ENCODE measurements around the gene MARK3.

MARK3 gene

DNA sequence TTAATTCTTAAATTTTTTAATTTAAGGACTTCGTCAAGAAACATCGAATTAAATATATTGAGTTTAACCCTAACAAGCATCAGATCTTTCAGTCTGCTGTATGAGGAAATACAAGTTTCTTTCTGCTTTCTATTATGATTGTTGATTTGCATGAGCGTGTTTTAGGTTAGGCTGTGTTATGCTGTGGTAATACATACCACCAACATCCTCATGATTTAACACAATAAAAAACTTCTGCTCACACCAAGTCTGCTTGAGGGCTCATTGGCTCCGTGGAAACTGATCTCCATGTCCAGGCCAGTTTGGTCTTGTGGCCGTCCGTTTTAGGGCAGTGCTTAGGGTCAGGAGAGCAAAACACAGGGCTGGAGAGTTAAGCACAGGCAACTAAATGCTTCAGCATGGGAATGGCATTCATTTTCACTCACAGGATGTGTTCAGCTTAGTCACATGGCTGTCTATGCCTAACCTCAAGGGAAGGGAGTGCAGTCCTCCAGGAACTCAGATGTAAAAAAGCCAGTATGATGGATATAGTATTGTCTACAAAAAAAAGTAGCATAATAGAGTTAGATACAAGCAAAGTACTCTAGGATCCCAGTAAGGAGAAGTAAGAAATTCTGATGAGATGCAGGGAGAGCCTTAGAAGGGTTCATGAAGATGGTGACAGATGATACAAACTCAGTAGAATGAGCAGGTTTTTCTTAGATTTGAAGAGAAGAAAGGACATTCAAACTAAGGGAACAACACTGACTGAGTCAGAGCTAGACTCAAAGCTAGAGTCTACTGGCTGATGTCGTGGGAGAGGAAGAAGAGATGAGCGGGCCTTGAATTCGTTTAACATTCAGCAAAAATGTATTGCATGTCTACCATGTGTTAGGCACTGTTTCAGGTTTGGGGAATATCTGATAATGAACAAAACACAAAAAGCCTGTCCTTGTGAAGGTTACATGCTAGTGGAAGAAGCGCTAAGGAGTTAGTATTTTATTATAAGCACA, 16.3 kb downstream of the MARK3 start:
- in situ Hi-C loops (cut with HindIII; ENCODE audit: low sequenced_read_pairs): no loop called here
- H3K4me3 ChIP-seq (ENCODE audit: low read depth, low read length): no peak overlapping the region
- TF ChIP-seq, protein P1, sequence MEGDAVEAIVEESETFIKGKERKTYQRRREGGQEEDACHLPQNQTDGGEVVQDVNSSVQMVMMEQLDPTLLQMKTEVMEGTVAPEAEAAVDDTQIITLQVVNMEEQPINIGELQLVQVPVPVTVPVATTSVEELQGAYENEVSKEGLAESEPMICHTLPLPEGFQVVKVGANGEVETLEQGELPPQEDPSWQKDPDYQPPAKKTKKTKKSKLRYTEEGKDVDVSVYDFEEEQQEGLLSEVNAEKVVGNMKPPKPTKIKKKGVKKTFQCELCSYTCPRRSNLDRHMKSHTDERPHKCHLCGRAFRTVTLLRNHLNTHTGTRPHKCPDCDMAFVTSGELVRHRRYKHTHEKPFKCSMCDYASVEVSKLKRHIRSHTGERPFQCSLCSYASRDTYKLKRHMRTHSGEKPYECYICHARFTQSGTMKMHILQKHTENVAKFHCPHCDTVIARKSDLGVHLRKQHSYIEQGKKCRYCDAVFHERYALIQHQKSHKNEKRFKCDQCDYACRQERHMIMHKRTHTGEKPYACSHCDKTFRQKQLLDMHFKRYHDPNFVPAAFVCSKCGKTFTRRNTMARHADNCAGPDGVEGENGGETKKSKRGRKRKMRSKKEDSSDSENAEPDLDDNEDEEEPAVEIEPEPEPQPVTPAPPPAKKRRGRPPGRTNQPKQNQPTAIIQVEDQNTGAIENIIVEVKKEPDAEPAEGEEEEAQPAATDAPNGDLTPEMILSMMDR (IDR thresholded peaks at IDR 0.05; ENCODE audit: low read depth, low read length): no peak
- DNase-seq (ENCODE audit: low read depth, low spot score): peak; percentile 77

DNA sequence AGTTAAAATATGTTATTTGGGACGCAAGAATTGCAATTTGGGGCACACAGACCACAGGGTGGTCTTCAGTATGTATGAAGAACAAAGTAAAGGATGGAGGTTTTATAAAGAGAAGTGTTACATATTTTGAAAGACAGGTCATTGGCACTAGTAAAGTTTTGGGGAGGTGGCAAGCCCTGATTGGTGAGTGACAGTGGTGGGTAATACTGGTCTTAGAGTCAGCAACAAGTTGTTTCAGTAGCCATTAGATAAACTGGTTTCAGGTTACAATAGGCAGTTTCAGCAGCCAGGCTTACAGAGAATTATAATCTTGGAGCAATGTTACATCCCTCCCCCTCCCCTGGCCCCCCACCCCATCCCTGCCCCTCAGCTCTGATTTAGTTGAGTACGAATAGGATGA, 17.5 kb downstream of the MARK3 start:
- DNase-seq (ENCODE audit: low read depth, low spot score): peak; percentile 39
- no peak overlapping the region for H3K4me3 ChIP-seq (ENCODE audit: low read depth, low read length)
- in situ Hi-C loops (cut with HindIII; ENCODE audit: low sequenced_read_pairs): no loop called here
- TF ChIP-seq, protein P1 (IDR thresholded peaks at IDR 0.05; ENCODE audit: low read depth, low read length): no peak

DNA sequence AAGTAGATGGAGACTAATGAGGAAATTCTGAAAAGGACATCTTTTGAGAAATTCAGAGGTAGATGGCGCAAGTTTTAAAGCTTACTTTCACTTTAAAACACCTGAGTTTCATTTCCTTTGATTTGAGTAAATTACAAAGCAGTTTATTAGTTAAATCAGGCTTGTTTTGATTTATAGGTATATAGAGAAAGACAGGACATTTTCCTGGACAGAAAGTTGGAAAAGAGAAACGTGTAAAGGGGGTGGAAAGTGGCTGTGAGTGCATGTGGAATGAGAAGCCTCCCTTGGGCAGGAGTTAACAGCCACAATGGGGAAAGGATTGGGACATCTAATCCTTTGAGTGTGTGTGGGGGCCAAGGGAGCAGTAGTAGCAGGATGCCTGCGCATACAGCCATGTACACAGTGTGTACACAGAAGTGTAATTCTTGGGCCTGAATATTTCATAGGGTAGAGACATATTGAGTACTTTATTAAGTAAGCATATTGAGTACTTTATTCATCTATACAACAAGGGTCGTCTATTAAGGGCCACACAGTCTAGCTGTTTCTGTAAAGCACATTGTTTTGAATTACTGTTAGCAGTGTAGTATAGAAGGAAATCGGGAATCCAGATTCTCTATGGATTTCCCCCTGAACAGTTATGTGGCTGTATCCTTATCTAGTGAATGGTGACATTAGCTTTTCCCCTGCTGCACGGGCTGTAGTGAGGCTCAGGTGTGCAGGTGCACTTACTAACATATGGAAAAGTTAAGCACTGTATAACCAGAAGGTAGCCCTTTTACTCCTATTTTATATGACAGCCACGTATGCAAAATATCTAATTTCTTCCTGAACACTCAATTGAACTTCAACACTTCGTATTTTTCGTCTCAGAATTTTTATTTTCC, 19.1 kb downstream of the MARK3 start:
- in situ Hi-C loops (cut with HindIII; ENCODE audit: low sequenced_read_pairs): no loop called here
- TF ChIP-seq, protein P1 (IDR thresholded peaks at IDR 0.05; ENCODE audit: low read depth, low read length): no peak
- no peak overlapping the region for H3K4me3 ChIP-seq (ENCODE audit: low read depth, low read length)
- DNase-seq (ENCODE audit: low read depth, low spot score): no peak

DNA sequence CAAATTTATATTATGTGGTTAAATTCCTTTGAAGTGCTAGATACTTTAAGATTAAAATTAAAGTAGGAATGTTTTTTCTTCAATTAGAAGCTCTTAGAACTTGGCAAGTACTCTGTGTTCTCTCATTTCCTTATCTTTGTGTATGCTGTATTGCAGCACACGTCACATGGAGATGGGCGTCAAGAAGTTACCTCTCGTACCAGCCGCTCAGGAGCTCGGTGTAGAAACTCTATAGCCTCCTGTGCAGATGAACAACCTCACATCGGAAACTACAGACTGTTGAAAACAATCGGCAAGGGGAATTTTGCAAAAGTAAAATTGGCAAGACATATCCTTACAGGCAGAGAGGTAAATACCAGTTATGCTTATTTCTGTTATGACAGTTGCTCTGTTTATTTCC, 19.7 kb downstream of the MARK3 start:
- no peak overlapping the region for H3K4me3 ChIP-seq (ENCODE audit: low read depth, low read length)
- in situ Hi-C loops (cut with HindIII; ENCODE audit: low sequenced_read_pairs): no loop called here
- DNase-seq (ENCODE audit: low read depth, low spot score): no peak
- TF ChIP-seq, protein P1 (IDR thresholded peaks at IDR 0.05; ENCODE audit: low read depth, low read length): no peak

DNA sequence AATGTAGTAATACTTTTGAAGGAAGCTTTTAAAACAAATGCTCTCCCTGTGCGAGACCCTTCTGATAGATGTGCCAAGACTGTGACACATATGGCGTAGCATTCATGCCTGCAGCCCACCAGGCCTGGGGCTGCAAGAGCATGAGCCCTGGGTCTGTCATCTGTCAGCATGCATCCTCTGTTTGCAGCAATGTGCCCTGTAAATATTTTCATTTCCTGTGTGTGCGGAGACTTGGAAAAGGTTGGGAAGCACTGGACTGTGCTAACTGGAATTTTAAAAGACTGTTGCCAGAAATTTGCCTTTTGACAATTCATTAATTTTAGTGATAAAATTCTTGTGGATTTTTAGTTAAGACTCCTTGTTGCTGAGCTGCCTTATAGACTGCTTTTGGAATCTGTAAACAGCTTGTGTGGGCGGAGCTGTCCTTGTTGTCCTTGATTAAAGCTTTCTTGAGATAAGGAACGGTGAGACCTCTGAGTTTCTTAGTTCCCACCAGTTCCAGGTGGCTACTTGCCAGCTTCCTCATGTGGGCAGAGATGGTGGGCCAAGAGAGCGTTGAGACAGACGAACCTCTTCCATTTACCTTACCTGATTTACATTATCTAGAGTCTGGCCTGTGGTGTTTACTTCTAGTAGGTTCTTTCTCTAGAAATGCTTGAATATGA, 23.4 kb downstream of the MARK3 start:
- H3K4me3 ChIP-seq (ENCODE audit: low read depth, low read length): no peak overlapping the region
- DNase-seq (ENCODE audit: low read depth, low spot score): no peak
- TF ChIP-seq, protein P1 (IDR thresholded peaks at IDR 0.05; ENCODE audit: low read depth, low read length): no peak
- in situ Hi-C loops (cut with HindIII; ENCODE audit: low sequenced_read_pairs): no loop called here

DNA sequence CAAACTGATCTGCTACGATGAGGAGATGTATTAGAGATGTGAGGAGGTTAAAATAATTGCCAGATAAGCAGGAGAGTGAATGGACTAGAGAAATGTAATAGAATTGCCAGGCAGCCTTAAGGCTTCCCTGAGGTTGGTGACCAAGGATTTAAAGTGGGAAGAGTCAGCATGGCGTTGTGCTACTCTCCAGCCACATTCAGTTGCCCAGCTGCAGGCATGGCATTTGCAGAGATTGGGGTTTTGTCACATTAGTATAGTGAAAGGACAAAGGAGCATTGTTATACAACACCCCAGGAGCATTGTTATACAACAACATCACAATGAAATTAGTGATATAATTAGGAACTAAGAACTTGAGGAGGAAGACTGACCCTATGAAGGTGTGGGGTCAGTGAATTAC, 31.7 kb downstream of the MARK3 start:
- TF ChIP-seq, protein P1 (IDR thresholded peaks at IDR 0.05; ENCODE audit: low read depth, low read length): no peak
- H3K4me3 ChIP-seq (ENCODE audit: low read depth, low read length): no peak overlapping the region
- in situ Hi-C loops (cut with HindIII; ENCODE audit: low sequenced_read_pairs): no loop called here
- no peak for DNase-seq (ENCODE audit: low read depth, low spot score)
